Right cardiac atrium (tissue), 5 donors: ENCODE measurements around the gene WDR33. TPM values are rescaled to one million over a fixed set of nuclear protein-coding genes. Genes with fewer than 3 reads are reported as not detected.

Source experiments
- ATAC-seq, 2 donors: fragments of 200-7000 bp; cut with Tn5 transposase; one replicate each; pipeline versions ENCODE4 v1.8.0 to v1.9.1; 2020; ENCODE audit warnings: moderate library complexity in 2 of 2, mild to moderate bottlenecking in 1 of 2
- DNase-seq, 3 donors: peaks; one replicate each; pipeline ENCODE4 v3.0.0-alpha.2; 2020
- H3K27ac ChIP-seq: one replicate; pipeline ENCODE4 v1.5.1; 2013; ENCODE audit warnings: mild to moderate bottlenecking, low read length, control low read depth, moderate library complexity
- H3K27me3 ChIP-seq: one replicate; pipeline ENCODE4 v1.6.1; 2013; ENCODE audit not compliant: control insufficient read depth, insufficient read depth
- H3K4me1 ChIP-seq: one replicate; pipeline ENCODE4 v1.6.1; 2013; ENCODE audit warnings: low read length; ENCODE audit not compliant: control insufficient read depth, insufficient read depth
- H3K4me3 ChIP-seq: one replicate; pipeline ENCODE4 v1.5.1; 2013; ENCODE audit warnings: low read length, control low read depth
- H3K9me3 ChIP-seq: one replicate; pipeline ENCODE4 v1.6.1; 2013; ENCODE audit warnings: low read length; ENCODE audit not compliant: control insufficient read depth
- whole genome bisulfite sequencing: extraction: QIAGEN DNeasy Blood & Tissue Kit; methylation state at CpG from one replicate; pipeline ENCODE4 v1.1.7; 2013; 5-methylcytosine and 5-hydroxymethylcytosine counted together
- intact Hi-C, 4 donors: fragments of 100-400 bp; cut with DNase I; formaldehyde crosslinking; loops; one replicate each; pipeline versions ENCODE4 v1.11.0 to v1.14.0; 2022 to 2023
- polyA plus RNA-seq: library from polyadenylated mRNA; stranded (reverse); fragments of 200-250 nt; gene quantifications from one replicate; pipeline ENCODE4 v1.2.3, GENCODE V29; 2013
- total RNA-seq, 4 donors: library from RNA; stranded (reverse); fragmentation: NEBNext Ultra II Directional; extraction: Animal tissue kit (Norgen Biotek cat#: 25700); gene quantifications; one replicate each; pipeline ENCODE4 v1.2.1, GENCODE V29; 2021
- donor health status: healthy with polysubstance abuse.
- donor health status: DM: no; HTN: yes; CAD: no.
- donor health status: DM: no; HTN: no; CAD: no.
- donor health status: DM: no; HTN: yes; CAD: no; lungs with severe emphysema.
- donor health status: DM: yes; HTN: yes; CAD: no.

The WDR33 gene
- total and polyA plus RNA-seq, 5 donors: 12.7 to 45.7 (median 40.9) TPM

DNA sequence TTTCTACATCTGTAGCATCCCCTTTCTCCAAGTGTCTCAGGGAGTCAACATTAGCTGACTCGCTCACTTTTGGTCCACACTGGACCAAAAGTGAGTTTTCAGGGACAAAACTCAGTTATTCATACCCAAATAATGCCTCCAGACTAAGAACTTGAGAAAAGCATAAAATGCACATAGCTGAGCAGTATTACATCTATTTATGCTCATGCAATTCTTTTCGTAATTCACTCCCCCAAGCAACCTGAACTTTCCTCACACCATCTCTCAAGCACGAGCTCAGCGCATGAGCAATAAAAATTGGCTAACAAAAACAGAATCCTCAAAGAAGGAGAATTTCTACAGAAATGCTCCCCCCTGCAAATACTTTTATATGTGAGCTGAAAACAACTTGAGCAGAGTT, 92.7 kb downstream of the WDR33 start:
- H3K4me3 ChIP-seq: no peak overlapping the region
- H3K27ac ChIP-seq: no peak overlapping the region
- no peaks in the 10 kb centered on the region for H3K27me3 ChIP-seq
- no peak for ATAC-seq
- DNase-seq: no peak
- no peaks in the 10 kb centered on the region for H3K9me3 ChIP-seq
- WGBS: 94% methylated on average over 4 of the region's 4 CpGs
- intact Hi-C loops: no loop called here
- H3K4me1 ChIP-seq: no peaks in the 10 kb centered on the region

GRCh38 chr2:127715778-127716449, 95.1 kb downstream of the WDR33 start:
- no peak overlapping the region for H3K27ac ChIP-seq

GRCh38 chr2:127713562-127713961, 97.4 kb downstream of the WDR33 start:
- no peak overlapping the region for H3K4me3 ChIP-seq
- intact Hi-C loops: no loop called here
- H3K27me3 ChIP-seq: no peaks in the 10 kb centered on the region
- H3K27ac ChIP-seq: no peak overlapping the region
- WGBS: 93% methylated on average over 25 of the region's 25 CpGs
- ATAC-seq (peak; percentile 22 to 39), DNase-seq (no peak)
- H3K4me1 ChIP-seq: no peaks in the 10 kb centered on the region
- H3K9me3 ChIP-seq: no peaks in the 10 kb centered on the region

More at GRCh38 chr2:127715778-127716449, 95.1 kb downstream of the WDR33 start:
- ATAC-seq (no peak), DNase-seq (no peak)
- H3K4me3 ChIP-seq: no peak overlapping the region
- intact Hi-C loops: no loop called here
- H3K9me3 ChIP-seq: no peaks in the 10 kb centered on the region
- H3K27me3 ChIP-seq: no peaks in the 10 kb centered on the region
- 87% methylated on average over 14 of the region's 14 CpGs for WGBS
- no peaks in the 10 kb centered on the region for H3K4me1 ChIP-seq

GRCh38 chr2:127712999-127713398, 98.0 kb downstream of the WDR33 start:
- ATAC-seq (no peak), DNase-seq (no peak)
- H3K9me3 ChIP-seq: no peaks in the 10 kb centered on the region
- no peaks in the 10 kb centered on the region for H3K27me3 ChIP-seq
- H3K4me3 ChIP-seq: no peak overlapping the region
- 88% methylated on average over 2 of the region's 2 CpGs for WGBS
- H3K27ac ChIP-seq: no peak overlapping the region
- peaks cover 3% of the 10 kb centered on the region for H3K4me1 ChIP-seq
- intact Hi-C loops: no loop called here

GRCh38 chr2:127709336-127709735, 101.6 kb downstream of the WDR33 start:
- no peaks in the 10 kb centered on the region for H3K27me3 ChIP-seq
- H3K4me3 ChIP-seq: no peak overlapping the region
- H3K9me3 ChIP-seq: no peaks in the 10 kb centered on the region
- H3K27ac ChIP-seq: no peak overlapping the region
- intact Hi-C loops: no loop called here
- peaks cover 11% of the 10 kb centered on the region for H3K4me1 ChIP-seq
- 89% methylated on average over 13 of the region's 13 CpGs for WGBS
- no peak for ATAC-seq
- DNase-seq: no peak

DNA sequence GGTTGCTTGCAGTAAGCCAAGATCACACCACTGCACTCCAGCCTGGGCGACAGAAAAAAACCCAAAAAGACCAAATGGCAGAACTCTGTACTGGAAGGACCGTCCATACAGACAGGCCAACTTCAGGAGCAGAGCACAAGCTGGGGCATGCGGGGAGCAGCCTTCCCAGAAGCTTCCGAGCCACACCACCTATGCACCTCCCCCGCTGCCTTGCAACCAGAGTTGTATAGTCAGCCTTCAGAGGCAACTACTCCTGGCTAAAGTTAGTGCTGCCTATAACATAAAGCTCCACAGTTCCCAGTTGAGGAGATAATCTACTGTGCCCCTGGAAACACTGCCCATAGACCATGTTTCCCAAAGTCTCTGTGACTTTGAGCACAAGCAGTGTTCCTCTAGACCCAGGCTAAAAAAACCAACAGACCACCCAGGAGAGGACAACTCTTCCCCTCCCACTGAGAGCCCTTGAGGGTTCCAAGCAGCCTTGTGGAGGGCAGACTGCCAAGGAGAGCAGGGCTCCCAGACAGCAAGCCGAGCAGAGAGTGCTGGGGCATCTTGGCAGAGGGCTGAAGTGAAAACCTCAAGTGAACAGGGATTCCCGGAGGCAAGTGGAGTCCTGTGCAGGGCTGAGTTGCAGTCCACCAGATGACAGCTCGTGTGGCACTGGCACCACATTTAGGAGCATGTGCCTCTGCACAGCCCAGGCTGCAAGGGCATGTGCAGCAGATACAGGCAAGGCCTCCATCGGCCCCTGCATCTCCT, 102.9 kb downstream of the WDR33 start:
- H3K27ac ChIP-seq: peak overlapping the region; percentile 30
- H3K4me1 ChIP-seq: peaks cover 15% of the 10 kb centered on the region
- ATAC-seq: peak in 1 of 2 donors; percentile 34
- 74% methylated on average over 9 of the region's 9 CpGs for WGBS
- H3K9me3 ChIP-seq: no peaks in the 10 kb centered on the region
- H3K4me3 ChIP-seq: no peak overlapping the region
- intact Hi-C loops: no loop called here
- peak in 1 of 3 donors; percentile 62 for DNase-seq
- H3K27me3 ChIP-seq: no peaks in the 10 kb centered on the region

DNA sequence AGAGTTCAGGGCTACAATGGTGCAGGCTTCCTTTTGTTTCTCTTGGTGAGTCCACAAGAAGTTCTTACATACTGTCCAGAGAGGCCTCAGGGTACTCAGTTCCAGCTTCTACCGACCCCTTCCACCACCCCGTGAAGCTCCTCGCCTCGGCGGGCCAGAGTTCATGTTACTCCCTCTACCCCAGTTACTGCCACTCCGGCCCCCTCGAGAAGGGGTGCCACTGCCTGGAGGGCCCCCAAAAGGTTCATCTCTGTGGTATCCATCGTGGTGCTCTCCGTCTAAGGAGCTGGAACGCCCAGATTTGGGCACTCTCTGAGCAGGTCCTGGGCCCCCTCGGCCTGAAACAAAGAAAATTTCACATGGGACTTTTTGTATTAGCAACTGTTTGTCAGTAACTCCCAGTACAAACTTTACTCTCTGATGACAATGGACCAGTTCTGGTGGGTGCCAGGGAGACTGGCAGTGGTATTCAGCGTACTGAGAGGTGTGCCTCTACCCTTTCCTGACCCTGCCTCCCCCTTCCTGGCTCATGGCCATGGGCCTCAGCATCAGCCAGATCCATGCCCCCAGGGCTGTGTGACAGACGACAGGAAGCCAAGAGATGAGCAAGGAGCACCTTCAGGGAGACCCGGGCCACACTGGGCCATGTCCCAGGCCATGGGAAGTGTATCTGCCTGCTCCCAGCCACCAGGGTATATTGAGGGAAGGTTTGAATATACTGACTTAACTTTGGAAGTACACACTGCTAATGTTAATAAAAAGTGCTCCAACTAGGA, 104.6 kb downstream of the WDR33 start:
- DNase-seq (no peak), ATAC-seq (no peak)
- intact Hi-C loops: no loop called here
- Histone ChIP-seq H3K27ac (peak overlapping the region; percentile 25), H3K27me3 (no peaks in the 10 kb centered on the region), H3K9me3 (no peaks in the 10 kb centered on the region), H3K4me3 (no peak overlapping the region), H3K4me1 (peaks cover 16% of the 10 kb centered on the region)
- 85% methylated on average over 14 of the region's 14 CpGs for WGBS

GRCh38 chr2:127705391-127706065, 105.4 kb downstream of the WDR33 start:
- Histone ChIP-seq H3K27me3 (no peaks in the 10 kb centered on the region), H3K4me1 (peaks cover 18% of the 10 kb centered on the region), H3K9me3 (no peaks in the 10 kb centered on the region), H3K27ac (no peak overlapping the region), H3K4me3 (no peak overlapping the region)
- intact Hi-C loops: no loop called here
- WGBS: 63% methylated on average over 5 of the region's 5 CpGs
- ATAC-seq: no peak
- DNase-seq: no peak

- peaks cover 20% of the 10 kb centered on the region for H3K4me1 ChIP-seq
- peak in 1 of 3 donors; percentile 60 for DNase-seq
- H3K27me3 ChIP-seq: no peaks in the 10 kb centered on the region
- intact Hi-C loops: loop anchor here in 2 of 4 donors (5.0 kb wide), 1 partner anchor 178 kb away; the partner anchor contains the start of gene IWS1 (in 2 of the 2)
- no peak for ATAC-seq
- H3K9me3 ChIP-seq: no peaks in the 10 kb centered on the region
- no peak overlapping the region for H3K4me3 ChIP-seq
- H3K27ac ChIP-seq: no peak overlapping the region
- 62% methylated on average over 5 of the region's 5 CpGs for WGBS
Observed at GRCh38 chr2:127704641-127705390, 106.2 kb downstream of the WDR33 start.

DNA sequence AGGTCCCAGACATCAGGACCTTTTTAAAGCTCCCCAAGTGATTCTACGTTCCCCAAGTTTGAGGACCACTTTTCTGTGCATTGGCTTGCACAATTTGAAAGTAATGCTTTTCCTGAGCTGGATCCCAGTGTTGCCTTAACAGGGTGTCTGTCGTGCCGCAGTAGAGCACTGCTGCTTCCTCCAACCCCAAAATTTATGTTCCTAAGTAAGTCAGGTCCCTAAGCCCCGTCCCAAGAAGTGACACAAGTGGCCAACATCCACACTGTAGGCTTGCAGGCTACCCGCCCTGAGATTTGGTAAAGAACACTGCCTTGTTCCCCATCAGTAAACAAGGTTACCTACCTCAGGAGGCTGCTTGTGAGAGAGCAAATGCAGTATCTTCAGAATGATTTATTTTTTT, 107.7 kb downstream of the WDR33 start:
- Histone ChIP-seq H3K4me3 (no peak overlapping the region), H3K9me3 (no peaks in the 10 kb centered on the region), H3K4me1 (peaks cover 18% of the 10 kb centered on the region), H3K27me3 (no peaks in the 10 kb centered on the region), H3K27ac (no peak overlapping the region)
- no peak for ATAC-seq
- DNase-seq: no peak
- WGBS: 92% methylated on average over 5 of the region's 5 CpGs
- intact Hi-C loops: loop anchor here in 2 of 4 donors (5.0 kb wide), 1 partner anchor 176 kb away; the partner anchor contains the start of gene IWS1 (in 2 of the 2)
